NOMO-1 treated with dmso at 0.1 percent for 144 hours (cell line): ENCODE results near the gene SH3RF3.
"Not testable (repeated sequence)": the region's sequence is repeated elsewhere in the genome, so short reads cannot be mapped to it uniquely, and the experiment has no call there.

Experiments
- DNase-seq: peaks from one replicate; lab custom pipeline; 2025; ENCODE audit not compliant: unreplicated experiment; lab: John Stamatoyannopoulos, UW

The SH3RF3 gene

GRCh38 chr2:109214651-109215371, 85.8 kb downstream of the SH3RF3 start:
- no peak for DNase-seq

GRCh38 chr2:109215866-109216265, 86.9 kb downstream of the SH3RF3 start:
- no peak for DNase-seq

- peak; percentile 10 for DNase-seq
Observed at GRCh38 chr2:109216332-109216731, 87.3 kb downstream of the SH3RF3 start.

GRCh38 chr2:109217362-109218086, 88.5 kb downstream of the SH3RF3 start:
- no peak for DNase-seq

- no peak for DNase-seq
Observed at GRCh38 chr2:109218087-109218791, 89.2 kb downstream of the SH3RF3 start.

GRCh38 chr2:109218792-109219126, 89.8 kb downstream of the SH3RF3 start:
- DNase-seq: no peak

- DNase-seq: no peak
Observed at GRCh38 chr2:109220860-109221259, 91.9 kb downstream of the SH3RF3 start.

- not testable (repeated sequence) for DNase-seq
Observed at GRCh38 chr2:109221316-109221715, 92.3 kb downstream of the SH3RF3 start.

GRCh38 chr2:109222422-109222821, 93.4 kb downstream of the SH3RF3 start:
- DNase-seq: no peak

GRCh38 chr2:109222825-109223471, 93.9 kb downstream of the SH3RF3 start:
- no peak for DNase-seq

GRCh38 chr2:109223490-109223889, 94.5 kb downstream of the SH3RF3 start:
- DNase-seq: no peak

- DNase-seq: not testable (repeated sequence)
Observed at GRCh38 chr2:109224341-109224740, 95.3 kb downstream of the SH3RF3 start.

GRCh38 chr2:109225170-109225782, 96.3 kb downstream of the SH3RF3 start:
- no peak for DNase-seq

GRCh38 chr2:109226128-109226527, 97.1 kb downstream of the SH3RF3 start:
- DNase-seq: no peak

GRCh38 chr2:109226622-109227021, 97.6 kb downstream of the SH3RF3 start:
- DNase-seq: no peak

- DNase-seq: no peak
Observed at GRCh38 chr2:109229094-109229675, 100.2 kb downstream of the SH3RF3 start.

- no peak for DNase-seq
Observed at GRCh38 chr2:109230941-109231420, 102.0 kb downstream of the SH3RF3 start.

- DNase-seq: no peak
Observed at GRCh38 chr2:109231428-109231827, 102.4 kb downstream of the SH3RF3 start.

- no peak for DNase-seq
Observed at GRCh38 chr2:109231996-109232705, 103.1 kb downstream of the SH3RF3 start.

GRCh38 chr2:109232909-109233308, 103.9 kb downstream of the SH3RF3 start:
- no peak for DNase-seq
